ENCODE data around the gene CAV3. TPM values are rescaled to one million over a fixed set of nuclear protein-coding genes. Genes with fewer than 3 reads are reported as not detected.

Gene CAV3
- polyA plus RNA-seq, 1 donor from 2014 or later = not detected

GRCh38 chr3:8745619-8746370, 12.2 kb downstream of the CAV3 start:
- Mint-ChIP-seq H3K4me1 (no peaks in the 10 kb centered on the region), H3K27me3 (peaks cover 2% of the 10 kb centered on the region), H3K9me3 (no peaks in the 10 kb centered on the region), H3K36me3 (no peaks in the 10 kb centered on the region), H3K27ac (no peak overlapping the region), H3K4me3 (no peak overlapping the region)

- Mint-ChIP-seq H3K27ac (no peak overlapping the region), H3K4me1 (no peaks in the 10 kb centered on the region), H3K4me3 (no peak overlapping the region), H3K9me3 (no peaks in the 10 kb centered on the region), H3K36me3 (no peaks in the 10 kb centered on the region), H3K27me3 (peaks cover under 1% of the 10 kb centered on the region)
These were observed 13.3 kb downstream of the CAV3 start for GRCh38 chr3:8746780-8747345.

- Mint-ChIP-seq H3K4me3 (no peak overlapping the region), H3K27me3 (no peaks in the 10 kb centered on the region)
These were observed 15.7 kb downstream of the CAV3 start for GRCh38 chr3:8749316-8749715.

DNA sequence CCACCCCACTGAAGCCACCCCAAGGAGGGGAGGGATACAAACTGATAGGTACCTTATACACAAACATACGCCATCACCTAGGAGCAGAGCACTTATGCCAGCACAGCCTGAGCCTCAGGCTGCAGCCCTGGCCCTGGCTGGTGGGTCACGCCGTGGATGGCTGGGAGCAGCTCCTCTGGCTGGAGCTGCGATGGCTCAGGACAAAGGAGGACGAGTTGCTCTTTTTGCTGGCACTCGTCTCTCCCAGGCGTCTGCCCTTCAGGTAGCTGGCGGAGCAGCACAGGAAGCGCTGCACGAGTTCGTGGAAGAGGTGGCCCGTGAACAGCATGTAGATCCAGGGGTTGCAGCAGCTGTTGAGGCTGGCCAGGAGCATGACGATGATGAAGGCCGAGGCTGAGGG, 19.2 kb downstream of the CAV3 start:
- no peak overlapping the region for H3K27ac Mint-ChIP-seq
- peaks cover 2% of the 10 kb centered on the region for H3K27me3 Mint-ChIP-seq
- no peaks in the 10 kb centered on the region for H3K4me1 Mint-ChIP-seq
- H3K4me3 Mint-ChIP-seq = no peak overlapping the region
- H3K36me3 Mint-ChIP-seq = no peaks in the 10 kb centered on the region
- no peaks in the 10 kb centered on the region for H3K9me3 Mint-ChIP-seq

More at GRCh38 chr3:8749316-8749715, 15.7 kb downstream of the CAV3 start:
- Mint-ChIP-seq H3K36me3 (no peaks in the 10 kb centered on the region), H3K27ac (no peak overlapping the region), H3K9me3 (no peaks in the 10 kb centered on the region), H3K4me1 (no peaks in the 10 kb centered on the region)

DNA sequence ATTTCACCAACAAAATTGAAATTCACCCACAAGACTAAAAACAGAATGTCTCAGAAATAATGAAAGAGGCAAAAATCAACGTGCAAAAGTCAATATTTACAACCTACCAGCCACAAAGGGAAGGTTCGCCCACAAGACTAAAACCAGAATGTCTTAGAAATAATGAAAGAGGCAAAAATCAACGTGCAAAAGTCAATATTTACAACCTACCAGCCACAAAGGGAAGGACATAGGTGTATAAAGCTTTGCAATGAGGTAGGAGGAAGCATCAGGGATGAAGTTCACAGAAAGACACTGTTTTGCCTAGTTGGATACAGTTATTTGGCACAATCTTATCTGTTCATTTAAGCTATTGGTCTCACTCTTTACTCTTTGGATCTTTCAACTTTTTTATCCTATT, 21.5 kb downstream of the CAV3 start:
- Mint-ChIP-seq H3K4me1 (no peaks in the 10 kb centered on the region), H3K27me3 (peaks cover 2% of the 10 kb centered on the region), H3K27ac (no peak overlapping the region), H3K36me3 (no peaks in the 10 kb centered on the region), H3K4me3 (no peak overlapping the region), H3K9me3 (no peaks in the 10 kb centered on the region)

DNA sequence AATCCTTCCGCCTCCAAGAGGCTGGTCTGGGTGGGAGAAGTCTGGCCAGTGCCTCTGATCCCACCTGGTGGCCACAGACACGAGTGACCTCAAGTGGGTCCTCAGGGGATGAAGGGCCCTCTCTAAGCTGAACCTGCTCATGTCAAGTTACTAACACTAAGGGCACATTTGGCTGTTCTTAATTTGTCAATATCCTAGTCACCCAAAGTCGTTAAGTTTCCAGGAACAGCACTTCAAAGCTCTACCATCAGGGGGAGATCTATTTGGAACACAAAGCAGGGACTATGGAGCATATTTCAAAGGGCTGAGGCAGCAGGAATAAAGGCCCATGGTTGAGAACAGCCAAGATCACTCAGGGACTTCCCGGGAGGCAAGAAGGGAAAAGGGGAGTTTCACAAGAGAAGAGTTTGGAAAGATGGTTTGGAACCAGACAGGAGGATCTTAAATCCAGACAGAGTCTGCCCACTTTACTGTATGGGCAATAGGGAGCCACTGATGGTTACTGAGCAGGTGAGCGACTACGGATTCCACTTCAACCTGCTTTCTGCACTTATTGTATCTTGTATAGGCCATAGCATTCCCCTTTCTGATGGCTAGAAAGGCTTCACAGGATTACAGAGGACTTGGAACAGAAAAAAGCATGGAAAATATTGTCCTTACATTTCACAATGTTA, 22.1 kb downstream of the CAV3 start:
- Mint-ChIP-seq H3K9me3 (no peaks in the 10 kb centered on the region), H3K27me3 (peaks cover 2% of the 10 kb centered on the region), H3K36me3 (no peaks in the 10 kb centered on the region), H3K27ac (no peak overlapping the region), H3K4me3 (no peak overlapping the region), H3K4me1 (no peaks in the 10 kb centered on the region)

DNA sequence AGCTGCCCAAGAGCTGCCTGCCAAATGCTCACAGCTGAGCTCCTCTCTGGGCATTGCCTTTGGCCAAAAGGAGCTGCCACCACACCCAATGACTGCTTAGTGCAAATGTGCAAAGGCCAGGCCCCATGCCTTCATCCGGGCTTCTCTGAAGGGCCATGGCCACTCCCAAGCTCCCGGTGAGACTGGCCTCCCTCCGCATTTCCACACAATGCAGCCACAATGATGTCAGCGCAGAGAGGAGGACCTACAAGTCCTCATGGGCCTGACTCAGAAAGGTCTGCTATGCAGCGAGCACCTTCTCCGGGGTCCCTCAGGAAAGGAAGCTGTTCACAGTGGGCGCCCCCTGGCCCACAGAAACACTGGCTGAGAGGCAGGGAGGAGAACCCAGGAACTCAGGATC, 23.1 kb downstream of the CAV3 start:
- Mint-ChIP-seq H3K9me3 (no peaks in the 10 kb centered on the region), H3K4me3 (no peak overlapping the region), H3K27me3 (peaks cover 2% of the 10 kb centered on the region), H3K27ac (peak overlapping the region in 1 of 3 donors; percentile 17), H3K4me1 (no peaks in the 10 kb centered on the region), H3K36me3 (no peaks in the 10 kb centered on the region)

- H3K36me3 Mint-ChIP-seq = no peaks in the 10 kb centered on the region
- H3K27me3 Mint-ChIP-seq = peaks cover 2% of the 10 kb centered on the region
- no peaks in the 10 kb centered on the region for H3K9me3 Mint-ChIP-seq
- H3K4me3 Mint-ChIP-seq = no peak overlapping the region
- H3K27ac Mint-ChIP-seq = no peak overlapping the region
- no peaks in the 10 kb centered on the region for H3K4me1 Mint-ChIP-seq
These were observed 24.2 kb downstream of the CAV3 start for GRCh38 chr3:8757551-8758518.

DNA sequence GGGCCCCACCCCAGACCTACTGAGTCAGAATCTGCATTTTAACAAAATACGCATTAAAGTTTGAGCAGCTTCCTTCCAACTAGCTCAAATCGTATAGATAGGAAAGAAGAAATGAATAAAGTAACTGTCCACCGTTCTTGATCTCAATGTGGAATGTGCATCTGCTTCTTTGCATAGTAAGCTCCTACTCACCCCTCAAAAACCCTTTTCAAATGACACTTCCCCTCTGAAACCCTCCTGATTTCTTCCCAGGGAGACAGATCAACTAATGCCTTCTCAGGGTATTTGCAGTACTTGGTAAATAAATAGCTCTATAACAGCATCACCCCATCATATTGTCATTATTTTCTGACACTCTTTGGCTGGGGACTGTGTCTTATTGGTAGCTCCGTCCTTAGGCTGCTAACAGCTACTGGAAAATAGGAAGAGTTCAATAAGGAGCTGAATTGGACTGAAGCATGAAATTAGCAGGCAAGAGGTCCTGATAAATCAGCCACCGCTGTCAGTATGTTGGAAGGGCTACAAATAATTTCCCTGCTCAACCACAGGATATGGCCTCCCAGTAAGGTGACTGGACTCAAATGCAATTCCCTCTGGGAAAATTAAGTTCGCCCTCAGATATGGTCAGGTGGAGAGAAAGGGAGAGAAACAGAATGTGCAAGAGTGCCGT, 25.6 kb downstream of the CAV3 start:
- no peaks in the 10 kb centered on the region for H3K4me1 Mint-ChIP-seq
- H3K9me3 Mint-ChIP-seq = no peaks in the 10 kb centered on the region
- no peaks in the 10 kb centered on the region for H3K36me3 Mint-ChIP-seq
- no peak overlapping the region for H3K27ac Mint-ChIP-seq
- H3K4me3 Mint-ChIP-seq = no peak overlapping the region
- H3K27me3 Mint-ChIP-seq = peaks cover 2% of the 10 kb centered on the region

- Mint-ChIP-seq H3K27ac (no peak overlapping the region), H3K27me3 (peaks cover 2% of the 10 kb centered on the region), H3K9me3 (no peaks in the 10 kb centered on the region), H3K4me3 (no peak overlapping the region), H3K36me3 (no peaks in the 10 kb centered on the region), H3K4me1 (no peaks in the 10 kb centered on the region)
These were observed 26.5 kb downstream of the CAV3 start for GRCh38 chr3:8760091-8760490.

- Mint-ChIP-seq H3K4me1 (no peaks in the 10 kb centered on the region), H3K4me3 (no peak overlapping the region), H3K36me3 (no peaks in the 10 kb centered on the region), H3K27me3 (peaks cover 2% of the 10 kb centered on the region), H3K9me3 (no peaks in the 10 kb centered on the region), H3K27ac (peak overlapping the region in 1 of 3 donors; percentile 83)
These were observed 26.9 kb downstream of the CAV3 start for GRCh38 chr3:8760506-8760905.

GRCh38 chr3:8761866-8762265, 28.3 kb downstream of the CAV3 start:
- no peak overlapping the region for H3K4me3 Mint-ChIP-seq
- H3K4me1 Mint-ChIP-seq = no peaks in the 10 kb centered on the region
- no peaks in the 10 kb centered on the region for H3K9me3 Mint-ChIP-seq
- H3K36me3 Mint-ChIP-seq = no peaks in the 10 kb centered on the region
- H3K27me3 Mint-ChIP-seq = peaks cover 2% of the 10 kb centered on the region
- H3K27ac Mint-ChIP-seq = no peak overlapping the region

GRCh38 chr3:8762607-8763377, 29.2 kb downstream of the CAV3 start:
- Mint-ChIP-seq H3K4me3 (no peak overlapping the region), H3K9me3 (no peaks in the 10 kb centered on the region), H3K4me1 (no peaks in the 10 kb centered on the region), H3K27ac (peak overlapping the region in 1 of 3 donors; percentile 43), H3K27me3 (peaks cover under 1% of the 10 kb centered on the region), H3K36me3 (no peaks in the 10 kb centered on the region)

DNA sequence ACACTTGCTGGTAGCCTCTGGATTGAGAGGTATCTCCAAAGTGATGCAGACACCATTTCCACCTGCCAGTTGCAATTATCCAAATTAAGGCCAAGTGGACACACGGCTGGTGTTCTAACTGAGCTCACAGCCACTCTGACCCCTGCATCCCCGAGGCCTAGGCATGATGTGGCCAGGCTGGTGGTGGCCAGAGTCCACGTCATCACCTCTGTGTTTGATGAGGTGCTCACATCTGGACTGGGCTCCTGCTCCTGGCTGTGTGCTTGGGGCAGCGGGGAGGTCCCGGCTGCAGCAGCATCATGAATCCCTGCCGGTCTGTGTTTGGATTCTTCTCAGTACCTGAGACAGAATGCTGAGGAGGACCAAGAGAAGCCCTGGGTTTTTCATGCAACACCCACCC, 30.9 kb downstream of the CAV3 start:
- H3K27ac Mint-ChIP-seq = no peak overlapping the region
- no peaks in the 10 kb centered on the region for H3K36me3 Mint-ChIP-seq
- H3K4me3 Mint-ChIP-seq = no peak overlapping the region
- H3K9me3 Mint-ChIP-seq = no peaks in the 10 kb centered on the region
- H3K4me1 Mint-ChIP-seq = peaks cover 0 to 10% (median 3%) of the 10 kb centered on the region in 3 donors
- peaks cover 12% of the 10 kb centered on the region for H3K27me3 Mint-ChIP-seq
